ENCODE results near the gene POLA2. TPM values are rescaled to one million over a fixed set of nuclear protein-coding genes. Genes with fewer than 3 reads are reported as not detected.

POLA2 gene
- total and polyA plus RNA-seq, 9 of the 15 experiments (the other 6 are each of a cell fraction or from before 2014, with no cell fraction given) = 2.7 to 134 (median 44.4) TPM

DNA sequence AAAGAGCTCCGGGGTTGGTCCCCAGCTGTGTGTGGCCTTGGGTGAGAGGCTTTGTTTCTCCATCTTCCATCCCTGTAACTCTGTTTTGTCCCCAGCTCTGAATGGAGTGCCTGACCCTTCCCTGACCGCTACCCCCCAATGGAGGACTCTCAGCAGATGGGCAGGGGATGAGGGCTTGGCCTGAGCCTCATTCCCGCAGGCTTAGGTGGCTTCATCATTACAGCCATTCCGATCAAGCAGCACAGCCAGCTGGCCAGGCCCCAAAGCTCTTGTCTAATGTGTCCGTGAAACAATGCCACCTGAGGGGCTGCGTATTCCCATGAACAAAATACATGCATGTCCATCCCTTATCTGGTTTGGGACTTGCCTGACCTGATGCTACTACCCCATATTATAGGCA is 49.0 kb downstream of the POLA2 start (continued):
- TF ChIP-seq, protein P1, sequence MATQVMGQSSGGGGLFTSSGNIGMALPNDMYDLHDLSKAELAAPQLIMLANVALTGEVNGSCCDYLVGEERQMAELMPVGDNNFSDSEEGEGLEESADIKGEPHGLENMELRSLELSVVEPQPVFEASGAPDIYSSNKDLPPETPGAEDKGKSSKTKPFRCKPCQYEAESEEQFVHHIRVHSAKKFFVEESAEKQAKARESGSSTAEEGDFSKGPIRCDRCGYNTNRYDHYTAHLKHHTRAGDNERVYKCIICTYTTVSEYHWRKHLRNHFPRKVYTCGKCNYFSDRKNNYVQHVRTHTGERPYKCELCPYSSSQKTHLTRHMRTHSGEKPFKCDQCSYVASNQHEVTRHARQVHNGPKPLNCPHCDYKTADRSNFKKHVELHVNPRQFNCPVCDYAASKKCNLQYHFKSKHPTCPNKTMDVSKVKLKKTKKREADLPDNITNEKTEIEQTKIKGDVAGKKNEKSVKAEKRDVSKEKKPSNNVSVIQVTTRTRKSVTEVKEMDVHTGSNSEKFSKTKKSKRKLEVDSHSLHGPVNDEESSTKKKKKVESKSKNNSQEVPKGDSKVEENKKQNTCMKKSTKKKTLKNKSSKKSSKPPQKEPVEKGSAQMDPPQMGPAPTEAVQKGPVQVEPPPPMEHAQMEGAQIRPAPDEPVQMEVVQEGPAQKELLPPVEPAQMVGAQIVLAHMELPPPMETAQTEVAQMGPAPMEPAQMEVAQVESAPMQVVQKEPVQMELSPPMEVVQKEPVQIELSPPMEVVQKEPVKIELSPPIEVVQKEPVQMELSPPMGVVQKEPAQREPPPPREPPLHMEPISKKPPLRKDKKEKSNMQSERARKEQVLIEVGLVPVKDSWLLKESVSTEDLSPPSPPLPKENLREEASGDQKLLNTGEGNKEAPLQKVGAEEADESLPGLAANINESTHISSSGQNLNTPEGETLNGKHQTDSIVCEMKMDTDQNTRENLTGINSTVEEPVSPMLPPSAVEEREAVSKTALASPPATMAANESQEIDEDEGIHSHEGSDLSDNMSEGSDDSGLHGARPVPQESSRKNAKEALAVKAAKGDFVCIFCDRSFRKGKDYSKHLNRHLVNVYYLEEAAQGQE (IDR thresholded peaks at IDR 0.05; ENCODE audit: borderline replicate concordance) = no peak
- TF ChIP-seq, protein P1 (CRISPR knock-in tag; IDR thresholded peaks at IDR 0.05; ENCODE audit: low read depth) = no peak
- no peak for TF ChIP-seq ZFP30 (CRISPR knock-in tag; IDR thresholded peaks at IDR 0.05; ENCODE audit: borderline replicate concordance)
- TF ChIP-seq, protein P2, sequence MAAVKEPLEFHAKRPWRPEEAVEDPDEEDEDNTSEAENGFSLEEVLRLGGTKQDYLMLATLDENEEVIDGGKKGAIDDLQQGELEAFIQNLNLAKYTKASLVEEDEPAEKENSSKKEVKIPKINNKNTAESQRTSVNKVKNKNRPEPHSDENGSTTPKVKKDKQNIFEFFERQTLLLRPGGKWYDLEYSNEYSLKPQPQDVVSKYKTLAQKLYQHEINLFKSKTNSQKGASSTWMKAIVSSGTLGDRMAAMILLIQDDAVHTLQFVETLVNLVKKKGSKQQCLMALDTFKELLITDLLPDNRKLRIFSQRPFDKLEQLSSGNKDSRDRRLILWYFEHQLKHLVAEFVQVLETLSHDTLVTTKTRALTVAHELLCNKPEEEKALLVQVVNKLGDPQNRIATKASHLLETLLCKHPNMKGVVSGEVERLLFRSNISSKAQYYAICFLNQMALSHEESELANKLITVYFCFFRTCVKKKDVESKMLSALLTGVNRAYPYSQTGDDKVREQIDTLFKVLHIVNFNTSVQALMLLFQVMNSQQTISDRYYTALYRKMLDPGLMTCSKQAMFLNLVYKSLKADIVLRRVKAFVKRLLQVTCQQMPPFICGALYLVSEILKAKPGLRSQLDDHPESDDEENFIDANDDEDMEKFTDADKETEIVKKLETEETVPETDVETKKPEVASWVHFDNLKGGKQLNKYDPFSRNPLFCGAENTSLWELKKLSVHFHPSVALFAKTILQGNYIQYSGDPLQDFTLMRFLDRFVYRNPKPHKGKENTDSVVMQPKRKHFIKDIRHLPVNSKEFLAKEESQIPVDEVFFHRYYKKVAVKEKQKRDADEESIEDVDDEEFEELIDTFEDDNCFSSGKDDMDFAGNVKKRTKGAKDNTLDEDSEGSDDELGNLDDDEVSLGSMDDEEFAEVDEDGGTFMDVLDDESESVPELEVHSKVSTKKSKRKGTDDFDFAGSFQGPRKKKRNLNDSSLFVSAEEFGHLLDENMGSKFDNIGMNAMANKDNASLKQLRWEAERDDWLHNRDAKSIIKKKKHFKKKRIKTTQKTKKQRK (IDR thresholded peaks at IDR 0.05; ENCODE audit: borderline replicate concordance, low read depth, low read length) = no peak
- no peak for TF ChIP-seq MAFK (IDR thresholded peaks at IDR 0.05; ENCODE audit: low read length)
- TF ChIP-seq ZNF561 (CRISPR knock-in tag; conservative IDR thresholded peaks at IDR 0.05) = no peak
- TF ChIP-seq FOXK2 (conservative IDR thresholded peaks at IDR 0.05 in 1 of 2, IDR thresholded peaks at IDR 0.05 in 1 of 2; ENCODE audit: low read depth in 2 of 2) = no peak
- no peak for TF ChIP-seq RFX7 (CRISPR knock-in tag; IDR thresholded peaks at IDR 0.05)
- no peak for TF ChIP-seq GTF2A2 (tag; IDR thresholded peaks at IDR 0.05)
- TF ChIP-seq, protein P3, sequence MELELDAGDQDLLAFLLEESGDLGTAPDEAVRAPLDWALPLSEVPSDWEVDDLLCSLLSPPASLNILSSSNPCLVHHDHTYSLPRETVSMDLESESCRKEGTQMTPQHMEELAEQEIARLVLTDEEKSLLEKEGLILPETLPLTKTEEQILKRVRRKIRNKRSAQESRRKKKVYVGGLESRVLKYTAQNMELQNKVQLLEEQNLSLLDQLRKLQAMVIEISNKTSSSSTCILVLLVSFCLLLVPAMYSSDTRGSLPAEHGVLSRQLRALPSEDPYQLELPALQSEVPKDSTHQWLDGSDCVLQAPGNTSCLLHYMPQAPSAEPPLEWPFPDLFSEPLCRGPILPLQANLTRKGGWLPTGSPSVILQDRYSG (tag; conservative IDR thresholded peaks at IDR 0.05; ENCODE audit: low read depth) = no peak
- no peak for TF ChIP-seq RBM39 (optimal IDR thresholded peaks at IDR 0.05; ENCODE audit: low read depth, low read length)
